ENCODE results near the gene PHOX2A. TPM values are rescaled to one million over a fixed set of nuclear protein-coding genes. Genes with fewer than 3 reads are reported as not detected.
"Not testable (repeated sequence)": the region's sequence is repeated elsewhere in the genome, so short reads cannot be mapped to it uniquely, and the experiment has no call there.

The PHOX2A gene
- total RNA-seq (0.05 TPM), polyA plus RNA-seq (0.11 TPM)
- long read RNA-seq, donor 1: 0 reads
- long read RNA-seq, donor 2: 0 reads
- long read RNA-seq, donor 3: 0 reads
- long read RNA-seq, donor 4: 0 reads
- long read RNA-seq, donor 5: 0 reads
- long read RNA-seq, donor 6: 0 reads
- long read RNA-seq, donor 7: 0 reads
- long read RNA-seq, donor 8: 0 reads
- long read RNA-seq, donor 9: 0 reads
- long read RNA-seq, donor 10: 0 reads

GRCh38 chr11:72244060-72244360, at the start of gene PHOX2A:
Gene PHOX2A, minus strand, starts transcription at chr11:72244176. Its CDS starts 172 bp downstream, at chr11:72244004.
- DNase-seq (ENCODE audit: low read depth in 6 of 9, low spot score in 9 of 9): no peak
- WGBS: 5% methylated on average over 37 of the region's 37 CpGs
- H3K27me3 ChIP-seq (ENCODE audit: control insufficient read depth in 2 of 2, insufficient read depth in 1 of 2, low read length in 1 of 2): peaks cover 61 to 99% of the 10 kb centered on the region in 2 donors
- peaks cover 0 to 17% of the 10 kb centered on the region in 2 donors for H3K4me1 ChIP-seq (ENCODE audit: control insufficient read depth in 2 of 2, insufficient read depth in 2 of 2, low read length in 2 of 2)
- H3K4me3 ChIP-seq (ENCODE audit: low read length in 2 of 2): peak within 1 kb of the TSS in 1 of 2 donors; percentile 14
- no peak within 1 kb of the TSS for H3K27ac ChIP-seq (ENCODE audit: low read depth in 1 of 2, low read length in 1 of 2)
- peaks cover 7% of the 10 kb centered on the region in 2 donors for H3K9me3 ChIP-seq (ENCODE audit: control insufficient read depth in 2 of 2, insufficient read depth in 1 of 2, low read length in 1 of 2)
- H3K36me3 ChIP-seq (ENCODE audit: control insufficient read depth in 2 of 2, insufficient read depth in 2 of 2, low read length in 1 of 2): no peaks in the 10 kb centered on the region

- no peaks in the 10 kb centered on the region for H3K27me3 ChIP-seq (ENCODE audit: control insufficient read depth in 2 of 2, insufficient read depth in 1 of 2, low read length in 1 of 2)
- peaks cover 4 to 16% of the 10 kb centered on the region in 2 donors for H3K36me3 ChIP-seq (ENCODE audit: control insufficient read depth in 2 of 2, insufficient read depth in 2 of 2, low read length in 1 of 2)
- no peak for DNase-seq (ENCODE audit: low read depth in 6 of 9, low spot score in 9 of 9)
- WGBS: 98% methylated on average over 14 of the region's 14 CpGs
- H3K27ac ChIP-seq (ENCODE audit: low read depth in 1 of 2, low read length in 1 of 2): no peak overlapping the region
- H3K4me3 ChIP-seq (ENCODE audit: low read length in 2 of 2): no peak overlapping the region
- H3K9me3 ChIP-seq (ENCODE audit: control insufficient read depth in 2 of 2, insufficient read depth in 1 of 2, low read length in 1 of 2): no peaks in the 10 kb centered on the region
- no peaks in the 10 kb centered on the region for H3K4me1 ChIP-seq (ENCODE audit: control insufficient read depth in 2 of 2, insufficient read depth in 2 of 2, low read length in 2 of 2)
Measured at GRCh38 chr11:72293391-72293790, 49.4 kb upstream of the PHOX2A start.

GRCh38 chr11:72292106-72292785, 48.3 kb upstream of the PHOX2A start:
- Histone ChIP-seq H3K4me3 (ENCODE audit: low read length in 2 of 2) (no peak overlapping the region), H3K27me3 (ENCODE audit: control insufficient read depth in 2 of 2, insufficient read depth in 1 of 2, low read length in 1 of 2) (no peaks in the 10 kb centered on the region), H3K9me3 (ENCODE audit: control insufficient read depth in 2 of 2, insufficient read depth in 1 of 2, low read length in 1 of 2) (no peaks in the 10 kb centered on the region), H3K4me1 (ENCODE audit: control insufficient read depth in 2 of 2, insufficient read depth in 2 of 2, low read length in 2 of 2) (no peaks in the 10 kb centered on the region), H3K27ac (ENCODE audit: low read depth in 1 of 2, low read length in 1 of 2) (no peak overlapping the region), H3K36me3 (ENCODE audit: control insufficient read depth in 2 of 2, insufficient read depth in 2 of 2, low read length in 1 of 2) (peaks cover 4 to 16% of the 10 kb centered on the region in 2 donors)
- DNase-seq (ENCODE audit: low read depth in 6 of 9, low spot score in 9 of 9): no peak
- WGBS: 91% methylated on average over 8 of the region's 8 CpGs

- DNase-seq (ENCODE audit: low read depth in 6 of 9, low spot score in 9 of 9): peak in 2 of 9 donors; percentile 8 to 42
- WGBS: 76% methylated on average over 6 of the region's 6 CpGs
- H3K27me3 ChIP-seq (ENCODE audit: control insufficient read depth in 2 of 2, insufficient read depth in 1 of 2, low read length in 1 of 2); H3K4me3 ChIP-seq (ENCODE audit: low read length in 2 of 2); H3K27ac ChIP-seq (ENCODE audit: low read depth in 1 of 2, low read length in 1 of 2); H3K4me1 ChIP-seq (ENCODE audit: control insufficient read depth in 2 of 2, insufficient read depth in 2 of 2, low read length in 2 of 2); H3K9me3 ChIP-seq (ENCODE audit: control insufficient read depth in 2 of 2, insufficient read depth in 1 of 2, low read length in 1 of 2): not testable (repeated sequence)
- peaks cover 4 to 16% of the 10 kb centered on the region in 2 donors for H3K36me3 ChIP-seq (ENCODE audit: control insufficient read depth in 2 of 2, insufficient read depth in 2 of 2, low read length in 1 of 2)
Measured at GRCh38 chr11:72290741-72291140, 46.8 kb upstream of the PHOX2A start.

DNA sequence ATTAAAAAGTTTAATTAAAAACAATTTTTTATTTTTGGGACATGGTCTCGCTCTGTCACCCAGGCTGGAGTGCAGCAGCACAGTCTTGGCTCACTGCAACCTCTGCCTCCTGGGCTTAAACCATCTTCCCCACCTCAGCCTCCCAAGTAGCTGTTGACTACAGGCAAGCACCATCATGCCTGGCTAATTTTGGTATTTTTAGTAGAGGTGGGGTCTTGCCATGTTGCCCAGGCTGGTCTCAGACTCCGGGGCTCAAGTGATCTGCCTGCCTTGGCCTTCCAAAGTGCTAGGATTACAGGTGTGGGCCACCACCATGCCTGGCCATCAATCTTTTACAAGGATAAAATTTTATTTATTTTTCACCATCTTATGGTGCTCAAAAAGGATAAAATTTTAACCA, 43.3 kb upstream of the PHOX2A start:
- DNase-seq (ENCODE audit: low read depth in 6 of 9, low spot score in 9 of 9): no peak
- WGBS: 98% methylated on average over 2 of the region's 2 CpGs
- H3K4me3 ChIP-seq (ENCODE audit: low read length in 2 of 2): no peak overlapping the region
- no peaks in the 10 kb centered on the region for H3K9me3 ChIP-seq (ENCODE audit: control insufficient read depth in 2 of 2, insufficient read depth in 1 of 2, low read length in 1 of 2)
- no peak overlapping the region for H3K27ac ChIP-seq (ENCODE audit: low read depth in 1 of 2, low read length in 1 of 2)
- peaks cover 0 to 3% of the 10 kb centered on the region in 2 donors for H3K36me3 ChIP-seq (ENCODE audit: control insufficient read depth in 2 of 2, insufficient read depth in 2 of 2, low read length in 1 of 2)
- no peaks in the 10 kb centered on the region for H3K27me3 ChIP-seq (ENCODE audit: control insufficient read depth in 2 of 2, insufficient read depth in 1 of 2, low read length in 1 of 2)
- no peaks in the 10 kb centered on the region for H3K4me1 ChIP-seq (ENCODE audit: control insufficient read depth in 2 of 2, insufficient read depth in 2 of 2, low read length in 2 of 2)

DNA sequence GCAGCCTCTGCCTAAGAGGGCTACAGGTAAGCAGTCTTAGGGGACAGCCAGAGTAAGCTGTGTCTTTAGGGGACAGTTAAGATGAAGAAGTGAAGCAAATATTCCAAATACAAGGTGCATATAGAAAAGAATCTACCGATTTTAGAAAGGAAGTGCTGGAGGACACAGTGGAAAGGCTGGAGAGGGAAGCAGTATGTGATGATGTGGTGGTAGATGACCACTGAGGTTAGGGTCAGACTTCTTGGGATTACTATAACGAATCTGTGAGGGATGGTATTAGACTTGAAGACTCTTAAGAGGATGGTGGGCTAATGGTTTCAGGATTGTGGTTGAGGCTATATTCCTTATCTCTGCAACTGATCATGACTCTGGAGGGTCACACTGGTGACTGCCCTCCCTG, 40.0 kb upstream of the PHOX2A start:
- no peaks in the 10 kb centered on the region for H3K4me1 ChIP-seq (ENCODE audit: control insufficient read depth in 2 of 2, insufficient read depth in 2 of 2, low read length in 2 of 2)
- H3K27me3 ChIP-seq (ENCODE audit: control insufficient read depth in 2 of 2, insufficient read depth in 1 of 2, low read length in 1 of 2): no peaks in the 10 kb centered on the region
- no peak overlapping the region for H3K27ac ChIP-seq (ENCODE audit: low read depth in 1 of 2, low read length in 1 of 2)
- 90% methylated on average over 2 of the region's 2 CpGs for WGBS
- H3K4me3 ChIP-seq (ENCODE audit: low read length in 2 of 2): no peak overlapping the region
- H3K36me3 ChIP-seq (ENCODE audit: control insufficient read depth in 2 of 2, insufficient read depth in 2 of 2, low read length in 1 of 2): no peaks in the 10 kb centered on the region
- H3K9me3 ChIP-seq (ENCODE audit: control insufficient read depth in 2 of 2, insufficient read depth in 1 of 2, low read length in 1 of 2): no peaks in the 10 kb centered on the region
- no peak for DNase-seq (ENCODE audit: low read depth in 6 of 9, low spot score in 9 of 9)

- Histone ChIP-seq H3K27ac (ENCODE audit: low read depth in 1 of 2, low read length in 1 of 2) (no peak overlapping the region), H3K27me3 (ENCODE audit: control insufficient read depth in 2 of 2, insufficient read depth in 1 of 2, low read length in 1 of 2) (no peaks in the 10 kb centered on the region), H3K9me3 (ENCODE audit: control insufficient read depth in 2 of 2, insufficient read depth in 1 of 2, low read length in 1 of 2) (no peaks in the 10 kb centered on the region), H3K4me1 (ENCODE audit: control insufficient read depth in 2 of 2, insufficient read depth in 2 of 2, low read length in 2 of 2) (no peaks in the 10 kb centered on the region), H3K36me3 (ENCODE audit: control insufficient read depth in 2 of 2, insufficient read depth in 2 of 2, low read length in 1 of 2) (no peaks in the 10 kb centered on the region), H3K4me3 (ENCODE audit: low read length in 2 of 2) (no peak overlapping the region)
- 94% methylated on average over 24 of the region's 24 CpGs for WGBS
- no peak for DNase-seq (ENCODE audit: low read depth in 6 of 9, low spot score in 9 of 9)
Measured at GRCh38 chr11:72280726-72281315, 36.8 kb upstream of the PHOX2A start.

- Histone ChIP-seq H3K27ac (ENCODE audit: low read depth in 1 of 2, low read length in 1 of 2) (no peak overlapping the region), H3K9me3 (ENCODE audit: control insufficient read depth in 2 of 2, insufficient read depth in 1 of 2, low read length in 1 of 2) (no peaks in the 10 kb centered on the region), H3K4me3 (ENCODE audit: low read length in 2 of 2) (no peak overlapping the region), H3K4me1 (ENCODE audit: control insufficient read depth in 2 of 2, insufficient read depth in 2 of 2, low read length in 2 of 2) (no peaks in the 10 kb centered on the region), H3K36me3 (ENCODE audit: control insufficient read depth in 2 of 2, insufficient read depth in 2 of 2, low read length in 1 of 2) (no peaks in the 10 kb centered on the region), H3K27me3 (ENCODE audit: control insufficient read depth in 2 of 2, insufficient read depth in 1 of 2, low read length in 1 of 2) (no peaks in the 10 kb centered on the region)
- no peak for DNase-seq (ENCODE audit: low read depth in 6 of 9, low spot score in 9 of 9)
- 96% methylated on average over 12 of the region's 12 CpGs for WGBS
Measured at GRCh38 chr11:72280037-72280436, 36.1 kb upstream of the PHOX2A start.

GRCh38 chr11:72278905-72279304, 34.9 kb upstream of the PHOX2A start:
- no peaks in the 10 kb centered on the region for H3K9me3 ChIP-seq (ENCODE audit: control insufficient read depth in 2 of 2, insufficient read depth in 1 of 2, low read length in 1 of 2)

More at GRCh38 chr11:72278905-72279304, 34.9 kb upstream of the PHOX2A start:
- no peaks in the 10 kb centered on the region for H3K36me3 ChIP-seq (ENCODE audit: control insufficient read depth in 2 of 2, insufficient read depth in 2 of 2, low read length in 1 of 2)
- H3K4me3 ChIP-seq (ENCODE audit: low read length in 2 of 2): no peak overlapping the region
- H3K27ac ChIP-seq (ENCODE audit: low read depth in 1 of 2, low read length in 1 of 2): no peak overlapping the region
- no peaks in the 10 kb centered on the region for H3K27me3 ChIP-seq (ENCODE audit: control insufficient read depth in 2 of 2, insufficient read depth in 1 of 2, low read length in 1 of 2)
- DNase-seq (ENCODE audit: low read depth in 6 of 9, low spot score in 9 of 9): no peak
- H3K4me1 ChIP-seq (ENCODE audit: control insufficient read depth in 2 of 2, insufficient read depth in 2 of 2, low read length in 2 of 2): no peaks in the 10 kb centered on the region
